Measurements from ENCODE around the gene PDIA5. TPM values are rescaled to one million over a fixed set of nuclear protein-coding genes. Genes with fewer than 3 reads are reported as not detected.

PDIA5 gene
- total and polyA plus RNA-seq, 2 donors (not counting 1 experiment from before 2014, with no cell fraction given) = 2.6 to 3.8 TPM

DNA sequence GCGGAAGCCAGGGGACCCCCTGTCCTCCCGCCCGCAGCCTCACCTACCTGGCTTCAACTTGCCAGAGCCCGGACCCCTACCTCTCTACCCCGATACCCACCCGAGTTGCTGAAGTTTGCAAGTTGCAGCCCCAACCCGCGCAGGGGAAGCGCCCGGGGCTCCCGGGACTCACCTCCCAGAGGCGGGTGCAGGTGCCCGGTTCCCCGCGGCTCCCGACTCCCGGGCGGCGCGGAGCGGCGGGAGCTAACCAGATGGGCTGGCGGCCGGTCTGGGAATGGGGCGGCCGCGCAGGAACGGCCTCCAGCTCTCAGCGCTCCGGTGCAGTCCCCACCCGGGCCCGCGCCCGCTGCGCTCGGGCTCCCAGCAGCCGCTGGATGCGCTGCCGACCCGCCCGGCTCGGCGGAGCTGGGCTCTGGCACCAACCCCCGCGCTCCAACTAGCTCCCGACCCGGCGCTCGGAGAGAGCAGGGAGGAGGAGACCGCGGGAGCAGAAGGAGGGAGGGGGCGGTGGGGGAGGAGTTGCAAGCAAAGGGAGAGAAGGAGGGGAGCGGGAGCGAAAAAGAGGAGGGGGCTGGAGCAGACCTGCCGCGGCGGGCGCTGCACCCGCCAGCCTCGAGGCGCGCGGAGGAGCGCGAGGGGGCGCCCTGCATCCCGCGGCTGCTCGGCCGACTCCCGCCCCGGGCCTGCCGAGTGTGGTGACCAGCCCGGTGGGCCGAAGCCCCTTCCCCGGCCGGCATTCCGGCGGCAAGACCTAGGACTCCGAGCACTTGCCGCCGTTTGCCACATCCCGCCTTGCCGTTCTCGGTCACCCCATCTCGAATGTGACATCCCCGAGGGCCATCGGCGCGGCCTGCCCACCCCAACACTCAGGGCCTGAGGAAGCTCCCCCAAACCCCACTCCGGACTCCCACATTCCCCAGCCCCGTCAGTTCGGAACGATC is 39.3 kb upstream of the PDIA5 start, which contains the start of gene SEMA5B:
Gene SEMA5B (minus strand): TSS at position 472 of the 941 bp plus-strand sequence. CDS start 66,500 bp downstream, outside the sequence.
- H3K4me1 Mint-ChIP-seq = peaks cover 20% of the 10 kb centered on the region
- Histone ChIP-seq H3K27me3 (replicated peaks in 1 of 4; ENCODE audit: control extremely low read depth in 1 of 4, control insufficient read depth in 3 of 4, insufficient read depth in 4 of 4, low read length in 3 of 4) (peaks cover 0 to 75% (median 41%) of the 10 kb centered on the region in 4 experiments), H3K27ac (ENCODE audit: low read length in 2 of 2) (no peak within 1 kb of the TSS), H4K20me1 (ENCODE audit: control insufficient read depth, insufficient read depth, low read length, poor library complexity, severe bottlenecking) (no peaks in the 10 kb centered on the region), H3K4me2 (replicated peaks; ENCODE audit: low read depth, low read length, poor library complexity, severe bottlenecking) (peak within 1 kb of the TSS; percentile 89), H3K4me1 (ENCODE audit: control insufficient read depth in 2 of 2, insufficient read depth in 2 of 2, low read length in 2 of 2) (peaks cover 21% of the 10 kb centered on the region in 2 donors), H3K79me2 (ENCODE audit: control insufficient read depth, insufficient read depth, low read length) (no peaks in the 10 kb centered on the region), H3K9me3 (ENCODE audit: control extremely low read depth in 1 of 3, control insufficient read depth in 2 of 3, insufficient read depth in 1 of 3, low read length in 2 of 3) (peaks cover 0 to 13% (median 0%) of the 10 kb centered on the region in 3 donors), H3K9ac (ENCODE audit: low read length) (peak within 1 kb of the TSS; percentile 69), H2AFZ (ENCODE audit: insufficient read depth, low read depth, low read length, poor library complexity, severe bottlenecking) (peak within 1 kb of the TSS; percentile 85), H3K36me3 (replicated peaks in 1 of 2; ENCODE audit: control extremely low read depth in 1 of 2, control insufficient read depth in 1 of 2, extremely low read depth in 1 of 2, insufficient read depth in 2 of 2, low read length in 1 of 2) (no peaks in the 10 kb centered on the region), H3K4me3 (ENCODE audit: control extremely low read depth in 1 of 5, extremely low read depth in 1 of 5, insufficient read depth in 1 of 5, low read depth in 2 of 5, low read length in 4 of 5) (peak within 1 kb of the TSS; percentile 44 to 72 (median 57))
- H3K4me3 Mint-ChIP-seq = peak within 1 kb of the TSS; percentile 94
- CTCF ChIA-PET = interaction anchor here (0.7 to 5.0 kb wide), 22 partner anchors 7 to 1485 kb away, joined by 3 to 26 read pairs (median 4); partner anchors contain the start of gene POLQ
- ATAC-seq (ENCODE audit: low read depth) = peak; percentile 65
- POLR2A ChIA-PET = interaction anchor here (0.6 to 0.8 kb wide), 2 partner anchors 39 to 237 kb away, joined by 3 read pairs; partner anchors contain the start of gene PDIA5
- intact Hi-C loops (cut with micrococcal nuclease) = loop anchor here (1.0 to 10.0 kb wide), 5 partner anchors 84 to 1481 kb away; no protein-coding TSS in a partner anchor
- TF ChIP-seq EZH2 (IDR thresholded peaks at IDR 0.05; ENCODE audit: borderline replicate concordance, insufficient read depth, low read depth, low read length, poor library complexity, severe bottlenecking) = peak; percentile 8
- TF ChIP-seq, protein P1, sequence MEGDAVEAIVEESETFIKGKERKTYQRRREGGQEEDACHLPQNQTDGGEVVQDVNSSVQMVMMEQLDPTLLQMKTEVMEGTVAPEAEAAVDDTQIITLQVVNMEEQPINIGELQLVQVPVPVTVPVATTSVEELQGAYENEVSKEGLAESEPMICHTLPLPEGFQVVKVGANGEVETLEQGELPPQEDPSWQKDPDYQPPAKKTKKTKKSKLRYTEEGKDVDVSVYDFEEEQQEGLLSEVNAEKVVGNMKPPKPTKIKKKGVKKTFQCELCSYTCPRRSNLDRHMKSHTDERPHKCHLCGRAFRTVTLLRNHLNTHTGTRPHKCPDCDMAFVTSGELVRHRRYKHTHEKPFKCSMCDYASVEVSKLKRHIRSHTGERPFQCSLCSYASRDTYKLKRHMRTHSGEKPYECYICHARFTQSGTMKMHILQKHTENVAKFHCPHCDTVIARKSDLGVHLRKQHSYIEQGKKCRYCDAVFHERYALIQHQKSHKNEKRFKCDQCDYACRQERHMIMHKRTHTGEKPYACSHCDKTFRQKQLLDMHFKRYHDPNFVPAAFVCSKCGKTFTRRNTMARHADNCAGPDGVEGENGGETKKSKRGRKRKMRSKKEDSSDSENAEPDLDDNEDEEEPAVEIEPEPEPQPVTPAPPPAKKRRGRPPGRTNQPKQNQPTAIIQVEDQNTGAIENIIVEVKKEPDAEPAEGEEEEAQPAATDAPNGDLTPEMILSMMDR (IDR thresholded peaks at IDR 0.05) = peak; percentile 45
- H3K9me3 Mint-ChIP-seq (ENCODE audit: insufficient read depth) = no peaks in the 10 kb centered on the region
- peak; percentile 63 for DNase-seq
- under 1% methylated on average over 84 of the region's 94 CpGs for WGBS (ENCODE audit: insufficient coverage)
- peaks cover 48% of the 10 kb centered on the region for H3K27me3 Mint-ChIP-seq
- no peak within 1 kb of the TSS for H3K27ac Mint-ChIP-seq
